DMS114 treated with DMSO at 0.1 percent for 48 hours (cell line): ENCODE data around the gene AGAP2.

Experiments used
- DNase-seq: peaks from one replicate; lab custom pipeline; 2025; ENCODE audit not compliant: unreplicated experiment; lab: John Stamatoyannopoulos, UW

The AGAP2 gene

DNA sequence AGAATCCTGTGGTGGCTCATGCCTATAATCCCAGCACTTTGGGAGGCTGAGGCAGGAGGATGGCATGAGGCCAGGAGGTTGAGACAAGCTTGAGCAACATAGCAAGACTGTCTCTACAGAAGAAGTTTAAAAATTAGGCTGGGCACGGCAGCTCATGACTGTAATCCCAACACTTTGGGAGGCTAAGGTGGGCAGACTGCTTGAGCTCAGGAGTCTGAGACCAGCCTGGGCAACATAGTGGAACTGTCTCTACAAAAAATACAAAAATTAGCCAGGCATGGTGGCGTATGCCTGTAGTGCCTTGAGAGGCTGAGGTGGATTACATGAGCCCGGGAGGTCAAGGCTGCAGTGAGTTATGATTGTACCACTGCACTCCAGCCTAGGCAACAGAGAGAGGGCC is 29.3 kb upstream of the AGAP2 start:
- no peak for DNase-seq

DNA sequence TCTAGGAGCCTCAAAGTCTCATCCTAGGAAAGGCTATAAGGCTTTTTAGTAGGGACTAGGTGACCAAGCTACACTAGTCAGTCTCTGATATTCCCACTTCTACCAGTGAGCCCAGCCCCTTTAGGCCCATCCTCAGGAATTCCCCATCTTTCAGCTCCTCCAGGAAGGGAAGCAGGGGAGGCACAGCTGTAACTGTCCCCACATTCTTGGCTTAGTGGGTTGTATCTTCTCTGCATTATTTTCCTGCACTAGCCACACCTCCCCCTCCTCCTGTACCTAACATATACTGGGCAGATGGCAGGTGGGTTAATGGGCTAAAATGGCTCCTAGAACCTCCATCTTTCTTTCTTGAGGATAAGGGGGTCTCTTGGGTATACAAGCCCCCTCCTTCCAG is 28.8 kb upstream of the AGAP2 start:
- DNase-seq, result no peak

DNA sequence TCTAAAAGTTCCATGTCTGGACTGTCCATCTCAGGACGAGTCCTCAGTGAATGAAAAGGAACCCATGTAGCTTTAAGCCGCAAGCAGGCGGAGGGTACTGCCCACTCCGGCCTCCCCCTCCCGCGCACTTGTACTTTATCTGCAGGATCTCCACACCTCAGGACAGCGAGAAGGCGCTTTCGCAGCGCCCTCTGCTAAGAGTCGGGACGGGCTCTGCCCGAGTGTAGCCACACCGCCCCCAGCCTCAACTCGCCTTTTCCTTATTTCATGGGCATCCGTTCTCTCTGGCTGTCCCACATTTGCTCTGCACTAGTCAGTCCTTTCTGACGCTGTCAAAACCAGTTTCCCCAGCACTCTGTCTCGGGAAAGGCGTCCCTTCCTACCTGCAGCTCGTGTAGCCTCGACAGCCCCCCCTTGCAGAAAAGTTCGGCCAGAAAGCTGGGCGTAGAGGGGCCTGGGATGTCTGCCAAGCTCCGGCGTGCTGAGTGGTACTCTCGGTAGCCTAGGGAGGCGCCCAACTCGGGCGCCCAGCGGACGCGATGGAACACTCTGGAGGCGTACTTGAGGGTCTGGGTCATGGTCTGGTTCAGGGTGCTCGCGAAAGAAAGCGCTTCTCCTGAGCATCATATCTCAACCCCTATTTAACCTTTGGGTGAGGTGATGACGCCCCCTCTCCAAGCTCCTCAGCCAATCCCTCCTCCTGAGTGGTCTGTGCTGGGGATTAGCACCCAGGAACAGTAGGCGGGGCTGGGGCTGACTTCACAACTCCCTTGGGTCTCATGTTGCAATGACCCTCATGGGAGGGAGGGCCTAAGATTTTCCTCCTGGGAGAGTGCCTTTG is 28.1 kb upstream of the AGAP2 start, which contains the start of gene CYP27B1:
TSS of gene CYP27B1 (minus strand) at position 615 of the 841 bp plus-strand sequence. CDS start at position 578, 37 bp downstream.
- peak; percentile 22 for DNase-seq

DNA sequence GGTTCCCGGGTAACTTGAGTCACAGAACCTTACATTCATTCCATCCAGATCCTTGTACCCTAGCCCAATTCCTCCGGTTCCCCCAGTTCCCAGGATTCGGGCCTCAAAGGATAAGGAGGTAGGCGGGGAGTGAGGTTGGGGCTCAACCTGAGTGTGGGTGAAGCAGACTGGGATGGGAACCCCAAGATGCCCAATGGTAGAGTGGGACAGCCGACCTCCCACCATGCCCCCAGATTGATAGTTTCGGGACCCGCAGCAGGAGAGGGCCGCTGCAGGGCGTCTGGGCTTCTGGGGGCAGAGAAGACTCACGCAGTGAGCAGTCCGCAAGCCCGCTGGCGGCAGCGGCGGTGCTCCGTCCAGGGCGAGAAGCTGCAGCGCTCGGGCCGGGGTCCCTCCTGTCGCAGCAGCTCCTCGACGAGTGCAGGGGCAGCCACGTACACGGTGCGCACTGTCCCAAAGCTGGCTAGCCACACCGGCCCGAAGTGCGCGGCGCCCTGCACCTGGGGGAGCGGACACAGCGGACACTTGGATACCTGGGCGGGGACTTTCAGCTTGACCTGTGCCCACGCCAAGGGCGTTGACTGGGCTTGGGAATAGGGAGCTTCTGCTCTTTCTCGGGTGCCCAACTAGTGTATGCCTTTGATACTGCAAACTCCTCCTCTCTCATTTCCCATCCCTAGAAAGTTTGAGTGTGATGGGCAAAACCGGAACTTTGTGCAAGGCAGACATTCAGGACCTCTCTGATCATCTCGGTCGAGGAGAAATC is 27.3 kb upstream of the AGAP2 start:
- no peak for DNase-seq

DNA sequence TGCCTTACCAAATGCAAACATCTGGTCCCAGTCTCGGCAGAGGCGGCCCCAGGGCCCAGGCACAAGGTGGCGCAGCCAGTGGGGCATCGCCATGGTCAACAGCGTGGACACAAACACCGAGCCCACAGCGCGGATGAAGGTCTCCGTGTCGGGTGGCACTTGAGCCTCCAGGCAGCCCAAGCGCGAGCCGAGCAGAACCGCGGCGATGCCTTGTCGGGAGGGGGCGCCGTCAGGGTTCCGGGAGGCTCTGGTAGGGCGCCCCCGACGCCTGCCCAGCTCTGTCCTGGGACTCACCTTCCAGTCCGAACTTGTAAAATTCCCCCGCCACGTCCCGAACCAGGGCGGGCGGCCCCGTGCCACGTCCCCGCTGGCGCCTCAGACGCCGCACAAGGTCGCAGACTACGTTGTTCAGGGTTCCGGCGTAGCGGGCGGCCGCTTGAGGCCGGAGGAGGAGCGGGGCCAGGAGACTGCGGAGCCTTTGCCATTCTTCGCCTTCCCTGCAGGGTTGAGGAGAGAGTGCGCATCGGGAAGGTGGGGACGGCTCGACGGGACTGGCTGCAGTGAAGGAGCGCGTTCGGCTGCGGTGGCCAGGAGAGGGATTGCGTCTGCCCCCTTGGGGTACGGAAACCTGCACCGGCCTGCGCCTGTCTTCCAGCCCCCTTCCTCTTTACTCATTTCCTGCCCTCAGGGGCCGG is 26.6 kb upstream of the AGAP2 start:
- peak; percentile 23 for DNase-seq

DNA sequence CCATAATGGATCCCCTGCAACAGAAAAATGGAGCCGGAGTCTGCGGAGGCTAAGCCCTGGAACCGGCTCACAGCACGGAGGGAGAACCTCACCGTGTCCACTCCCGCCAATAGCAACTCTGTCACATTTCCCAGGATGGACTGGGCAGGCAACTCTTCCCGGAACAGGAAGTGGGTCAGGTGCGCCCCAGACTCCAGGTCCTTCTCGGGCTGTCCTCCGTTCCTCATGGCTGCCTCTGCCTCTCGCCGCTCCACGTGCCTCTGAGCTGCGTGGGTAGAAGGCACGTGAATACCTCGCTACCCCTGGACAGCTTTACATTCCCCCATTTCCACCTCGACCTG is 26.1 kb upstream of the AGAP2 start:
- no peak for DNase-seq

DNA sequence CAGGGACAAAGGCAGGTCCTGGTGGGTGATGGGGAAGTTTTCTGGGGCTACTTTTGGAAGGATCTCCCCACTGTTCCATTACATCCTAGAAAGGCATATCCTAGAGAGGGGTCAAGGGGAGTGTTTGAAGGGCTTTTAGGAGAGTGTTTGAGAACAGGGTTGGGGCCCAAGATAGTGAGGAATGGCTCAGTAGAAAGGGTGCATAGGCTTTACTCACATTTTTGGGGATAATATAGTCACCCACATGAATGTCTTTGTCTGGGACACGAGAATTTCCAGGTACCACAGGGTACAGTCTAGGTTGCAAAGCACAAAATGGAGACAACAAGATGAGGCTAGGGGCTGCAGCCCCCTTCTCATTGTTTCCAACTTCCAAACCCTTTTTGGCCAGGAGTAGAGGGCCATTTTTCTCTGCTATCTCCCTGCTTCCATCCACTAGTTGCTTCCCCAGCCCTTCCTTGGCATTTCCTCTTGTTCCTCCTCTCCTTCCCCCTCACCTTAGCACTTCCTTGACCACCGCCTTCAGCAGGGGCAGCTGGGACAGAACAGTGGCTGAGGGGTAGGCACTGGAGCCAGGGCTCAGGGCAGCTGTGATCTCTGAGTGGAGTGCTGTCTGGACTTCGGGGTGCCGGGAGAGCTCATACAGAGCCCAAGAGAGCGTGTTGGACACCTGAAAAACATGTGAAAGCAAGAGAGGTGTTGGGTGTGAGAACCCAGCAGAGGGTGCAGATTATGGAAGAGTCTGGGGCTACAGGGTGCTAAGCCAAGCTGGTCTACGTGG is 25.5 kb upstream of the AGAP2 start:
- no peak for DNase-seq

DNA sequence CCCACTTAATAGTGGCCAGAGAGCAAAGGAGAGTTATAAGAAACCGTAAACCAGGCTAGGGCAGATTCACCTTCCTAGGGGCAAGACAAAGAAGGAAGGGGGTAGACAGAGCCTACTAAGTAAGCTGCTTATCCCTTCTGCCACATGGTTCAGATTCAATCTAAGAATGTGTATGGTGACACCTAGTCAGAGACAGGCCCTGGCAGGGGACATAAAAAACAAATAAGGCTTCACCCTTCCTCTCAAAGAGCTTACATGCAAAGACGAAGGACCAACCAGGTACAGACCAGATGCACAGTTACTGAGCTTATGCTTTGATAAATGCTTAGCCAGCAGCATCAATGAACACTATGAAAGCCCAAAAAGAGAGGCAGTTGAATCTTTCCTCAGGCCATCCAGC is 23.9 kb upstream of the AGAP2 start:
- no peak for DNase-seq

DNA sequence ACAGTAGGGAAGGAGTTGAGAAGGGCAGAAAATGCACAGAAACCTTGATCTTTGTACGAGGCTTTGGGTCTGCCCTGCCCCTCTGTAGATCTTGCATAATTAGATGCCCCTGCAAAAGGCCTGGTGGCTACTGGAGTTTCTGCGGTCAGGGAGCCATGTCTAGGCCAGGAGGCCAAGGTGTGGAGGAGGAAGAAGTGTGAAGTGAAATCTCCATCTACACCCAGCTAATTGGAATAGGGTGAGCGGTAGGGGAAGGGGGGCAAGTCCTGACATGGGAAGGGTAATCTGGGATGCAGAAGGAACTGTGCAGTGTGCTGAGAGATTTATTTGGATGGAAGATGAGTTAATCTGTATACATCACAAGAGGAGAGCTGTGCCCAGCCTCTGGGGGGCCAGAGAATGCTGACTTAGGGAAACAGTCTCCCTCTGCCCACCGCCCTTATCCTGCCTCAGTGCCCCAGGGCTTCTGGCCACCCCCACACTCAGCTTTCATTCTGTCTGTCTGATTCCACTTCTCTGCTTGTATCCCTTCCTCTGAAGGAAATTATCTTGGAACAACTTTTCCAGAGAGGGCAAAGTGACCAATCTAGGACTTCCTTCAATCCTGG is 23.0 kb upstream of the AGAP2 start:
- DNase-seq, result no peak

DNA sequence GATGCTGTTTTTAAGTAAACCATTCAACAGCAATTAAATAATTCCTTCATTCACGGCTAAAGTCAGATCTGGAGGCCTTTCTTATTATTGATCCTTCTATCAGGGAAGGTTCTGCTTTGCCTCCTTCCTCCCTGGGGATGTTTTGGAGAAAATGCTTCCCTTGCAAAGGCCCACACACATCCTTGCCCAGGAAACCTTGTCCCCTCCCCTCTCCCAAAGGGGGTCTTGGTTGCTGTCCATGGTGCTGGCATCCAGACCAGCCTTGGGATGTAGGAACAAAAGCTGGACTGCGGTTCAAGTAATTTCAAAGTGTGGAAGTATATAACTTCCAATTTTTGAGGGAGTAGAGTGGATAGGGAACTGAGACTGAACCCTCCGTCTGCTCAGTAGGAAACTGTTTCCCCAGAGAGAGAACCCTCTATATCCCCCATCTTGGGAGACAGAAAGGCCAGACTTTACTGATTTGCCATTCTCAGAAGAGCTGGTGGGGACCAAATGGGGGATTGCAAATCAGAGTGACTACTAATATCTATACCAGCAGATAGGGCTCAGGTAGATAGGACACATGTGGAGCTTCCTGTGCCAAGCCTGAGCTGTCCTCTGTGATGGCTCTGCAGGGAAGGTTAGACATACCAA is 21.9 kb upstream of the AGAP2 start:
- DNase-seq, result no peak

DNA sequence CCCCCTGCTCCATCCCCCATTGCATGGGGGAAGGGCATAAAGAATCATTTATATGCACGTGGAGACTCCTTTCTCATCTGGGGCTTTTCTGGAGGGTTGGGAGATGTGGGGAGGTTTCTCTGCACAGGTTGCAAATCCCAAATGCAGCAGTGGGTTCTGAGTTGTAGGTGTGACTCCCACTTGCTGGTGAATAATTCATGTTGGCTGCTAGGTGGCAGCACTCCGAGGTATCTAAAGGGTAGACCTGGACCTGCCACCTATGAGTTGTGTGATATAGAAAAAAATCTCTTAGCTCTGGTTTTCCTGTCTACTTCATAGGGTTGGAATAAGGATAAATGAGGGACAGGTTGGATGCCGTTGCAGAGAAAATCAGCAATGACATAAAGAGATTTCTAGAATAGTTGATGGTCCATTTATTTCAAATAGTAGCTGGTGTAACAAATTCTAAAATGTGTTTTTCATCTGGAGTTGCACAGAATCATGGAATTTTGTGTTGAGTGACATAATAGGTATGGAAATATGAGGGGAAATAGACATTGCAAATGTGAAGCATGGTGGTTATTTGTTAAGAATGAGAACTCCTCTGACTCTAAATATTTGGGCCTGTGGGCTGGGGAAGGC is 20.9 kb upstream of the AGAP2 start:
- no peak for DNase-seq

DNA sequence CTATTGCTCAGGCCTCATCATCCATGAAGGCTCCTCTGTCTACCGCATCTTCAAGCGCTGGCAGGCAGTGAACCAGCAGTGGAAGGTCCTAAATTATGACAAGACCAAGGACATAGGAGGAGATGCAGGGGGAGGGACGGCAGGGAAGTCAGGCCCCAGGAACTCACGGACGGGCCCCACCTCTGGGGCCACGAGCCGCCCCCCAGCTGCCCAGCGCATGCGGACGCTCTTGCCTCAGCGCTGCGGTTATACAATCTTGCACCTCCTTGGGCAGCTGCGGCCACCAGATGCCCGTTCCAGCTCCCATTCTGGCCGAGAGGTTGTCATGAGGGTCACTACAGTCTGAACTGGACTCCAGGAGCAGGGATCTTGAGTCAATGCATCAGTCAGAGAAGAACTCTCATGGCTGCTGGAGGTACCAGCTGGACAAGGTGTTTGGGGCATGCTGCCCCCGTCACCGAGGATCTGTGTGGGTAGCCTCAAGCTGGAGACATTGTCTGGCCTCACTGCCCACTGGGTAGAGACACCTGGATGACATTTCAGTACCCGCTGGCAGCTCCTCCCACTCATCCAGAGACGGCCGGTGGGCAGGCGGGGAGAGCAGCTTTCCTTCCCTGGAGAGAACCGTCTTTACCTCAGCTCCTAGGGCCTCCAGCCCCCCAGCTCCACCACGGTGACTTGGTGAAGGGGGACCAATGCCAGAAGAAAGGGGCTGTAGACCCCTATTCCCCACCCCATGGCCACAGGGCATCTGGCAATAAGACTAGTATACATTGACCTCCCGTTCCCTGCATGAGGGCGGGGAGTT is 20.2 kb upstream of the AGAP2 start:
- DNase-seq, result no peak

DNA sequence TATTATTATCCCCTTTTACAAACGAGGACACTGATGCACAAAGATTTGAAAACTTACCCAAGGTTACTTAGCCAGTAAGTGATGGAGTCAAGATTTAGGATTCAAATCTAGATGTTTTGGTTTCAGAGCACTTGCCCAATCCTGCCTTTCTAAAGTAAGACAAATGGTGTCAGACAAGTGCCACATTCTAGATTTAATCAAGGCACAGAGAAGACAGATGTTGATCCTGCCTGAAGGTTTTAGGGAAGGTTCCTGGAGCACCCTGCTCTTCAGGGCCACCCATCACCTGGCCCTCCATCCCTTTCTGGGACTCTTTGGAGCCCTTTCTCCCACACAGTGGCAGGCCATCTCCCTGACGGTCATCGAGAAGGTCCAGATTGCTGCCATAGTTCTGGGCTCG is 19.2 kb upstream of the AGAP2 start:
- DNase-seq, result no peak

DNA sequence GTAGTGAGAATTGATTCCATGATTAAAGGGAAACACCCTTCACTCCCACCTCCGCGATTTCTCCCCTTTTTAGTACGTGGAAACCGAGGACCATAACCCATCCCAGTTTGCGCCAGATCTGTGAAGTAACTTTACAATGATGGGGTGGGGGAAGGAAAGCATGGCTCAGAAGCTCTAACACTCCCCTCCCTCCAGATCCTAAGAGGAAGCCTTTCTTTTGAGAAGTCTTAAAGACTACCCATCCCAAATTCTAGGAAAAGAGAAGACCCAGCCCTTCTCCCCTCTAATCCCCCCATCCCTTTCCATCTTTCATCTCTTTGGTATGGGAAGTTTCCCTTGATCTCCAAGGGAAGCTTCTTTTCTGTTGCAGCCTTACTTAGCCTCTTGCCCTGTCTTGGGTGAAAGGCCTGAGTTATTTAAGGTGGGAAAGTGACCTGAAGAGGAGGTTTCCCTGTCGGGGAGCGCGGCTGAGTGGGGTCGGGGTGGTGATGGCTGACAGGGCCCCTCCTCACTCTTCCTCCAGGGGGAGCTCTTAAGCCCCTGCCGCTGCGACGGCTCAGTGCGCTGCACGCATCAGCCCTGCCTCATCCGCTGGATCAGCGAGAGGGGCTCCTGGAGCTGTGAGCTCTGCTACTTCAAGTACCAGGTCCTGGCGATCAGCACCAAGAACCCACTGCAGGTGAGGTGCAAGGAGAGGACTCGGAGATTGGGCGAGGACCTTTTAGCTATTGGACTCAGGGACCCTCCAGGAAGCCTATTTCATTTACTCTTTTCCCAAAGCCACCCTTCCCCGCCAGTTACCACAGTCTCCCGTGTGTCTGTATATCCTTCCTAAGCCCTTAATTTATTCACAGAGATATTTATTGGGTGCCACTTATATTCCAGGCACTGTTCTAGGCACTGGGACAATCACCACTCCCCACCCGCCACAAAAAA is 18.1 kb upstream of the AGAP2 start:
- DNase-seq, result no peak

DNA sequence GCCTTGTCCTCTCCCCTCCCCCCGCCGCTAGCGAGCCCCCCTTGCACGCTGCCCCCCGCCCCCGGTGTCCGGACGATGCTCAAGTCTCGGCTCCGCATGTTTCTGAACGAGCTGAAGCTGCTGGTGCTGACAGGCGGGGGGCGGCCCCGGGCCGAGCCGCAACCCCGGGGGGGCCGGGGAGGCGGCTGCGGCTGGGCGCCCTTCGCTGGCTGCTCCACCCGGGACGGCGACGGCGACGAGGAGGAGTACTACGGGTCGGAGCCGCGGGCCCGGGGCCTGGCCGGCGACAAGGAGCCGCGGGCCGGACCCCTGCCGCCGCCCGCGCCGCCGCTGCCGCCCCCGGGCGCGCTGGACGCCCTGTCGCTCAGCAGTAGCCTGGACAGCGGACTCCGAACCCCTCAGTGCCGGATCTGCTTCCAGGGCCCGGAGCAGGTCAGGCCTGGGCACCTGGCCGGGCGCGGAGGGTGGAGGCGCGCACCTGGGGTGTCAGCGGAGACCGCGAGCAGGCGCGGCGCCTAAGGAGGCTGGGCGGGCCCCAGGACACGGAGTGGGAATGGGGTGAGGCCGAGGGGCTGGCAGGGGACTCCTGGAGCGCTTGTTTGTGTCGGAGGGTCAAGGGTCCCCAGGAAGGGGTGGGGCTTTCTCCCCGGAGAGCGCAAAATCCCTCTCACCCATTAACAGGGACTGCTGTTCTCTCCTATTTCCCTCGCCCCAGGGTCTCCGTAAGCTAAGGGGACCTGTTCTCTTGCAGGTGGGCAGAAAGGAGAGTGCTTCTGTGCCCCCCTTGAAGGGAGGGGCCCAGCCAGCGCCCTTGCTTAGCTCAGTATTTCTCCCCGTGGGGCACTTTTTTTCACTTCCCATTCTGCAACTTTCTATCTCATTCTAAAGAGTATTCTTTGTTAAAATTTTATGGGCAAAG is 17.2 kb upstream of the AGAP2 start:
- DNase-seq, result no peak

DNA sequence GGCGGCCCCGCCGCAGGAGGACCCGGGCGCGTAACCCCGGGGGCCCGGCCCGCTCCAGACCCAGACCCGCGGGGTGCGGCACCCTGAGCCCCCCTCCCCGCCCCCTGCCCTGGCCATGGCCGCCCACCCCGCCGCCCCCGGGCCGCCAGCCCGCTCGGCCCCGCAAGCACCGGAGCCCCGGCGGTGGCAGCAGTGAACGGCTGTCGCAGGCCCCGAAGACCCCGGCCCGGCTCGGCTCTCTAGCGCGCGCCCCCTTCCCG is 16.6 kb upstream of the AGAP2 start:
- no peak for DNase-seq
